A673 (cell line): ENCODE measurements around the gene LYRM4.

Source experiments
- CTCF ChIP-seq: fragments of 300-800, 200-600 bp; sonication (generic); conservative IDR thresholded peaks from 2 replicates; pipeline ENCODE4 v1.5.1; 2017; ENCODE audit warnings: low read depth, mild to moderate bottlenecking, antibody characterized with exemption, low read length, moderate library complexity, mixed read lengths
- EZH2 ChIP-seq: fragments of 200-600 bp; sonication (generic); IDR thresholded peaks from 2 replicates; pipeline ENCODE4 v1.6.1; 2017; ENCODE audit warnings: borderline replicate concordance, low read depth, mild to moderate bottlenecking, mixed read lengths, antibody characterized with exemption, low read length; ENCODE audit not compliant: poor library complexity, severe bottlenecking

- TF ChIP-seq CTCF (no peak), EZH2 (no peak)
Measured at GRCh38 chr6:5285081-5285480, 24.3 kb upstream of the LYRM4 start.
